Endothelial cell of umbilical vein (primary cell): ENCODE results near the gene VDAC2. TPM values are rescaled to one million over a fixed set of nuclear protein-coding genes. Genes with fewer than 3 reads are reported as not detected.

Experiments used
- BruUV-seq: library from RNA; stranded (reverse); fragments of 400-500 nt; replicated peaks from 2 replicates; lab custom pipeline; 2021; lab: Mats Ljungman, UMichigan
- CTCF ChIA-PET: fragments of 300-600, 350-600 bp; sonication (Branson Sonifier 250); formaldehyde crosslinking; loops from one replicate; lab custom pipeline; 2021; ENCODE audit warnings: antibody characterized with exemption, inconsistent platforms; lab: Charles Lee
- POLR2A ChIA-PET: fragments of 300-600, 350-600 bp; sonication (Branson Sonifier 250); formaldehyde crosslinking; loops from one replicate; lab custom pipeline; 2021; ENCODE audit warnings: antibody characterized with exemption, inconsistent platforms; lab: Charles Lee
- DNase-seq: peaks from one replicate; pipeline ENCODE4 v3.0.0-alpha.2; 2011; ENCODE audit warnings: low read depth, low spot score
- FAIRE-seq: peaks from 2 replicates; lab custom pipeline; 2011; peaks lifted over from hg19 to GRCh38; lab: Jason Lieb, UNC
- H2AFZ ChIP-seq: 2 replicates; pipeline ENCODE4 v1.6.0; 2012; ENCODE audit warnings: low read depth, low read length, control low read depth, inconsistent platforms
- H3K27ac ChIP-seq: 2 replicates; pipeline ENCODE4 v1.5.1; 2011; ENCODE audit warnings: low read depth, mild to moderate bottlenecking, control low read depth, low read length, moderate library complexity; ENCODE audit not compliant: insufficient read depth
- H3K27me3 ChIP-seq, 2 experiments: 2 replicates each; pipeline versions ENCODE4 v1.6.0 to v1.6.1; 2011; ENCODE audit warnings: low read length in 2 of 2, mixed read lengths in 1 of 2; ENCODE audit not compliant: control insufficient read depth in 2 of 2, insufficient read depth in 2 of 2
- H3K36me3 ChIP-seq, 2 experiments: 2 replicates in 1 of 2; 3 replicates in 1 of 2; pipeline ENCODE4 v1.5.1; 2011; ENCODE audit warnings: low read length in 2 of 2, mild to moderate bottlenecking in 1 of 2, moderate library complexity in 1 of 2; ENCODE audit not compliant: control insufficient read depth in 2 of 2, insufficient read depth in 2 of 2; ENCODE audit errors: extremely low read depth in 1 of 2
- H3K4me1 ChIP-seq: 3 replicates; pipeline ENCODE4 v1.5.1; 2011; ENCODE audit warnings: mild to moderate bottlenecking, low read length; ENCODE audit not compliant: control insufficient read depth, insufficient read depth; ENCODE audit errors: extremely low read depth
- H3K4me2 ChIP-seq: 2 replicates; pipeline ENCODE4 v1.6.1; 2011; ENCODE audit warnings: low read length, control low read depth, mixed read lengths; ENCODE audit not compliant: insufficient read depth
- H3K4me3 ChIP-seq, 3 experiments: fragments of 200-600 bp in 1 of 3; sonication (generic), shearing (Covaris generic) in 1 of 3; replicated peaks in 1 of 3; 2 replicates each; pipeline ENCODE4 v1.5.1; 2011 to 2016; ENCODE audit warnings: control low read depth in 3 of 3, low read length in 3 of 3, mild to moderate bottlenecking in 2 of 3, inconsistent platforms in 1 of 3, low read depth in 1 of 3, moderate library complexity in 1 of 3; ENCODE audit not compliant: insufficient read depth in 1 of 3
- H3K79me2 ChIP-seq: 2 replicates; pipeline ENCODE4 v1.6.0; 2012; ENCODE audit warnings: low read length, inconsistent platforms; ENCODE audit not compliant: control insufficient read depth, insufficient read depth
- H3K9ac ChIP-seq: replicated peaks from 2 replicates; pipeline ENCODE3; 2011; ENCODE audit warnings: low read length, control low read depth; ENCODE audit not compliant: insufficient read depth; ENCODE audit errors: extremely low read depth
- H3K9me1 ChIP-seq: replicated peaks from 3 replicates; pipeline ENCODE4 v1.6.0; 2011; ENCODE audit warnings: mild to moderate bottlenecking, low read length; ENCODE audit not compliant: control insufficient read depth, insufficient read depth; ENCODE audit errors: extremely low read depth
- H3K9me3 ChIP-seq: replicated peaks from 2 replicates; pipeline ENCODE4 v1.5.1; 2012; ENCODE audit warnings: low read length, inconsistent platforms; ENCODE audit not compliant: control insufficient read depth, insufficient read depth
- H4K20me1 ChIP-seq: replicated peaks from 2 replicates; pipeline ENCODE3; 2011; ENCODE audit warnings: mild to moderate bottlenecking, low read length; ENCODE audit not compliant: control insufficient read depth, insufficient read depth; ENCODE audit errors: extremely low read depth
- CTCF ChIP-seq, 2 donors: IDR thresholded peaks; 1 replicate in 1 of 2; 2 replicates in 1 of 2; pipeline ENCODE4 v1.5.1; 2011; ENCODE audit warnings: low read length in 2 of 2, mild to moderate bottlenecking in 2 of 2, moderate library complexity in 2 of 2, control low read depth in 1 of 2, inconsistent platforms in 1 of 2, low read depth in 1 of 2; ENCODE audit not compliant: insufficient read depth in 1 of 2; ENCODE audit errors: extremely low read depth in 1 of 2
- EZH2 ChIP-seq: IDR thresholded peaks from 2 replicates; pipeline ENCODE4 v1.6.1; 2012; ENCODE audit warnings: borderline replicate concordance, low read depth, mild to moderate bottlenecking, moderate library complexity, low read length, inconsistent platforms; ENCODE audit not compliant: severe bottlenecking
- FOS ChIP-seq: IDR thresholded peaks from 2 replicates; pipeline ENCODE4 v1.6.1; 2011; ENCODE audit warnings: mild to moderate bottlenecking, low read length, moderate library complexity, borderline replicate concordance; ENCODE audit not compliant: insufficient read depth
- GATA2 ChIP-seq: IDR thresholded peaks from 2 replicates; pipeline ENCODE4 v1.7.0; 2011; ENCODE audit warnings: low read depth, mild to moderate bottlenecking, moderate library complexity, mixed read lengths, low read length; ENCODE audit not compliant: insufficient read length, insufficient read depth
- JUN ChIP-seq: IDR thresholded peaks from 2 replicates; pipeline ENCODE4 v1.6.1; 2011; ENCODE audit warnings: borderline replicate concordance, low read depth; ENCODE audit not compliant: insufficient read length, insufficient read depth
- MAX ChIP-seq: IDR thresholded peaks from 2 replicates; pipeline ENCODE4 v1.6.1; 2011; ENCODE audit not compliant: insufficient read depth, insufficient read length
- POLR2A ChIP-seq: IDR thresholded peaks from 2 replicates; pipeline ENCODE4 v1.6.1; 2012; ENCODE audit warnings: low read depth, mild to moderate bottlenecking, control low read depth, low read length
- POLR2AphosphoS5 ChIP-seq: IDR thresholded peaks from 2 replicates; pipeline ENCODE4 v1.6.1; 2012; ENCODE audit warnings: low read depth, mild to moderate bottlenecking, control low read depth, low read length, moderate library complexity; ENCODE audit not compliant: insufficient read depth
- dilution Hi-C: fragments of 300-500 bp; cut with MboI; formaldehyde crosslinking; loops from one replicate; pipeline ENCODE4 v1.15.0; 2019; ENCODE audit warnings: low sequenced_read_pairs; ENCODE audit not compliant: extremely low pct_ligation_motif_present
- intact Hi-C: fragments of 100-400 bp; cut with micrococcal nuclease; formaldehyde crosslinking; loops from one replicate; pipeline ENCODE4 v1.10.0; 2022
- polyA plus RNA-seq, 4 experiments: library from polyadenylated mRNA; depleted of rRNA in 3 of 4; stranded (reverse) in 3 of 4; unstranded in 1 of 4; fragments of >200 nt; gene quantifications; 2 replicates each; pipeline versions ENCODE4 v1.2.1 to v1.2.3, GENCODE V29; 2011 to 2012; ENCODE audit warnings: missing spikeins in 1 of 4
- total RNA-seq: library from RNA; stranded (reverse); gene quantifications from 2 replicates; pipeline ENCODE4 v1.2.3, GENCODE V29; 2021

Gene VDAC2
- total and polyA plus RNA-seq, 2 donors (not counting 3 experiments of a cell fraction or from before 2014, with no cell fraction given) = 89.3 to 222 TPM

- intact Hi-C loops = no loop called here
- no TSS peak for BruUV-seq
Measured at GRCh38 chr10:75180592-75180991, 30.0 kb upstream of the VDAC2 start.

GRCh38 chr10:75181073-75181472, 29.5 kb upstream of the VDAC2 start:
- no TSS peak for BruUV-seq
- Histone ChIP-seq H4K20me1 (no peaks in the 10 kb centered on the region), H3K9me3 (no peaks in the 10 kb centered on the region), H3K79me2 (no peaks in the 10 kb centered on the region), H3K27ac (peak overlapping the region; percentile 10), H3K4me3 (no peak overlapping the region), H3K36me3 (peaks cover 0 to 2% of the 10 kb centered on the region in 2 experiments), H3K4me1 (peaks cover 15% of the 10 kb centered on the region), H3K9ac (no peak overlapping the region), H3K9me1 (no peaks in the 10 kb centered on the region), H2AFZ (no peak overlapping the region), H3K27me3 (no peaks in the 10 kb centered on the region), H3K4me2 (peak overlapping the region; percentile 2)
- FAIRE-seq (no peak), DNase-seq (peak; percentile 66)
- dilution Hi-C loops = no loop called here
- ChIA-PET CTCF (interaction anchor here (0.9 kb wide), 1 partner anchor 55 kb away, joined by 4 read pairs; the partner anchor contains the start of gene COMTD1), POLR2A (no interaction called here)
- intact Hi-C loops = loop anchor here (1.0 kb wide), 1 partner anchor 70 kb away; the partner anchor contains the start of gene SAMD8
- TF ChIP-seq FOS (no peak), MAX (no peak), CTCF (IDR thresholded peaks at IDR 0.05; ENCODE audit: extremely low read depth in 1 of 2, insufficient read depth in 1 of 2, low read depth in 1 of 2, low read length in 2 of 2) (no peak), EZH2 (no peak), POLR2A (no peak), GATA2 (no peak), JUN (no peak), POLR2AphosphoS5 (no peak)

More at GRCh38 chr10:75180592-75180991, 30.0 kb upstream of the VDAC2 start:
- dilution Hi-C loops = no loop called here
- peak; percentile 89 for DNase-seq
- Histone ChIP-seq H3K36me3 (peaks cover 0 to 2% of the 10 kb centered on the region in 2 experiments), H3K4me2 (peak overlapping the region; percentile 2), H3K9ac (no peak overlapping the region), H3K9me1 (no peaks in the 10 kb centered on the region), H4K20me1 (no peaks in the 10 kb centered on the region), H3K9me3 (no peaks in the 10 kb centered on the region), H3K27me3 (no peaks in the 10 kb centered on the region), H3K4me3 (no peak overlapping the region), H3K27ac (peak overlapping the region; percentile 10), H3K4me1 (peaks cover 15% of the 10 kb centered on the region), H3K79me2 (no peaks in the 10 kb centered on the region), H2AFZ (no peak overlapping the region)
- FAIRE-seq = peak; percentile 15
- ChIA-PET CTCF (interaction anchor here (0.9 kb wide), 1 partner anchor 55 kb away, joined by 4 read pairs; the partner anchor contains the start of gene COMTD1), POLR2A (no interaction called here)
- TF ChIP-seq EZH2 (no peak), GATA2 (no peak), POLR2A (no peak), JUN (peak; percentile 70), FOS (no peak), MAX (no peak)
